ENCODE results near the gene EVC2.

The EVC2 gene

DNA sequence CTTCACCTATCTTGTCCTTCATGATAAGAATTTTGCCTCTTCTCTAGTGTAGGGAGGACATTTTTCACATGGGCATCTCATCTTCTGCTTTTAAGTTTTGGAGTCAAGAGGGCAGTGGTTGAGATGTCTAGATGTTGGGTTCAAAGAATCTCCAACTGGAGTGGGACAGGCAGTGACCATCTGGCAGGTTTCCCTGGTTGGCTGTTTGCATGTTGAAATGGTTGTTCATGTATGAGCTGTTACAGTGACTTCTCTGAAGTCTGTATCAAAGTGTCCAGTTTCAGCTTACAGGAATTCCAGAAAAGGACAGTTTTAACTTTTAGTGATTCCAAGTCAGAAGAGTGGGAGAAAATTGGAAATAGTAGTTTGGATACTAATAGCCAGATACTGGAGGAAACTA, 192.7 kb downstream of the EVC2 start:
- ChIA-PET CTCF (no interaction called here), POLR2A (no interaction called here)
- DNase-seq (ENCODE audit: extremely low spot score) = no peak
- TF ChIP-seq CTCF (IDR thresholded peaks at IDR 0.05; ENCODE audit: control extremely low read depth, extremely low read depth, low read depth, missing control alignments) = no peak

All from GM10248 (cell line).